HepG2 (cell line): Measurements from ENCODE around the gene GRAMD1A. TPM values are rescaled to one million over a fixed set of nuclear protein-coding genes. Genes with fewer than 3 reads are reported as not detected.
A peak's percentile ranks its signal among the peaks of the same experiment; 100 is the strongest.

Source experiments
- AHDC1 ChIP-seq: sonication (generic); formaldehyde crosslinking; IDR thresholded peaks from 2 replicates; pipeline ENCODE4 v1.5.1; 2020; ENCODE audit warnings: mild to moderate bottlenecking, missing genetic modification reagents, borderline replicate concordance
- ATF7-NPFF ChIP-seq: sonication (generic); formaldehyde crosslinking; IDR thresholded peaks from 2 replicates; pipeline ENCODE4 v1.8.1; 2023; ENCODE audit warnings: mild to moderate bottlenecking, low read depth, missing genetic modification reagents, moderate library complexity
- CBX5 ChIP-seq: sonication (generic); formaldehyde crosslinking; IDR thresholded peaks from 2 replicates; pipeline ENCODE4 v1.4.0; 2020; ENCODE audit warnings: missing genetic modification reagents, borderline replicate concordance
- EZH2 ChIP-seq: conservative IDR thresholded peaks from 2 replicates; pipeline ENCODE4 v1.6.1; 2012; ENCODE audit warnings: mild to moderate bottlenecking, low read depth, low read length, moderate library complexity
- HMG20A ChIP-seq: IDR thresholded peaks from 2 replicates; pipeline ENCODE4 v1.6.1; 2016; ENCODE audit warnings: borderline replicate concordance
- LRRFIP1 ChIP-seq: sonication (generic); formaldehyde crosslinking; conservative IDR thresholded peaks from 2 replicates; pipeline ENCODE4 v1.4.0; 2020; ENCODE audit warnings: missing genetic modification reagents
- NFE2L1 ChIP-seq: sonication (generic); formaldehyde crosslinking; IDR thresholded peaks from 2 replicates; pipeline ENCODE4 v1.4.0; 2020; ENCODE audit warnings: missing genetic modification reagents, mild to moderate bottlenecking, borderline replicate concordance
- ZFYVE20 ChIP-seq: sonication (generic); formaldehyde crosslinking; IDR thresholded peaks from 2 replicates; pipeline ENCODE4 v1.8.0; 2023; ENCODE audit warnings: low read depth, mild to moderate bottlenecking, moderate library complexity, missing genetic modification reagents, borderline replicate concordance
- ZNF296 ChIP-seq: sonication (generic); formaldehyde crosslinking; conservative IDR thresholded peaks from 2 replicates; pipeline ENCODE4 v1.5.0; 2020; ENCODE audit warnings: mild to moderate bottlenecking, missing genetic modification reagents
- polyA plus RNA-seq, 8 experiments: library from polyadenylated mRNA; depleted of rRNA in 3 of 8; stranded (reverse) in 7 of 8; unstranded in 1 of 8; fragments of >200 nt; fragmentation: Illumina TruSeq in 4 of 8; extraction: Trizol in 4 of 8; gene quantifications; 2 replicates each; pipeline versions ENCODE4 v1.2.1 to v1.2.3, GENCODE V29; 2011 to 2016; ENCODE audit warnings: low read depth in 4 of 8, missing spikeins in 1 of 8, mixed read lengths in 1 of 8; ENCODE audit not compliant: insufficient read depth in 1 of 8
- total RNA-seq, 5 experiments: library from RNA; depleted of rRNA; stranded (reverse); fragments of >200 nt; fragmentation: Illumina TruSeq; extraction: Trizol; gene quantifications; 2 replicates each; pipeline ENCODE4 v1.2.3, GENCODE V29; 2016; ENCODE audit warnings: low read depth in 1 of 5
- TF ChIP-seq, protein P1 (sequence below): sonication (generic); formaldehyde crosslinking; IDR thresholded peaks from 2 replicates; pipeline ENCODE4 v1.4.0; 2020; ENCODE audit warnings: missing genetic modification reagents, borderline replicate concordance
- TF ChIP-seq, protein P2 (sequence below): sonication (generic); formaldehyde crosslinking; IDR thresholded peaks from 2 replicates; pipeline ENCODE4 v1.4.0; 2020; ENCODE audit warnings: missing genetic modification reagents

The GRAMD1A gene
- total and polyA plus RNA-seq, 2 of the 13 experiments (the other 11 are each of a cell fraction or from before 2014, with no cell fraction given), result 14.7 to 181 TPM

DNA sequence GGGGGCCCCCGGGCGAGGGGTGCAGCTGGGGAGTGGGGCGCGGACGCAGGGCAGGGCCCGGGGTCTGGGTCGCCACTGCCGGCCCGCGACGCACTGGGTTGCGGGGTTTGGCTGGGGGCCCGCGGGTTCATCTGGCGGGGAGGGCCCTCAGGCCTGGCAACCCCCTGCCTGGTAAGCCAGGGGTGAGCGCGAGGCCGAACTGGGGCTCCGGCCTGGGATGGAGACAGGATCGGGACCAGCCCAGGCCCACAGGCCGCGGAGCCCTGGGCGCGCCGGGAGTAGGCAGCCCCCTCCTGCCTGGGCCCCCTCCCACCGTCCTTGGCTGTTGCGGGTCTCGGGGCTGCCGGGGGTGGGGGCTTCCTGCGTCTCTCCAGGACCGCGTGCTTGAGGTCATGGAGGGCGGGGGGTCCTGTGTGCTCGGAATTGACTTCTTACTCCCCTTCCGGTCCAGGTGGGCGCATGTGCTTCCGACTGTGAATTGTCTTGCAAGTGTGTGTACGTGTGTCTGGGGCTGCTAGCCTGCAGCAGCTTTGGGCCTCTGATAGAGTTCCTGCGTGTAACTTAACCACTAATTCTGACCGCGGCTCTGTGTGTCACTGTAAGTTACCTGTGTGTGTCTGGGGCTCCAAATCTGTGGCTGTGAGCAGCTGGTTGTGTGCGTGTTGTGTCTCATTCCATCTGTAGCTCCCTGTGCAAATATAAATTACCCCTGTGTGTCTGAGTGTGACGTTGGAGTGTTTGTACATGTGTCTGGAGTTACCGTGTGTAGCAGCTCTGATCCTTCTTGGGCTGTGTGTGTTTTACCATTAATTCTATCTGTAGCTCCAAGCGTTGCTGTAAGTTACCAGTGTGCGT is 751 bp downstream of the GRAMD1A start (continued):
- TF ChIP-seq LRRFIP1 (CRISPR knock-in tag), result no peak
- TF ChIP-seq ZFYVE20, result no peak
- TF ChIP-seq, protein P1, sequence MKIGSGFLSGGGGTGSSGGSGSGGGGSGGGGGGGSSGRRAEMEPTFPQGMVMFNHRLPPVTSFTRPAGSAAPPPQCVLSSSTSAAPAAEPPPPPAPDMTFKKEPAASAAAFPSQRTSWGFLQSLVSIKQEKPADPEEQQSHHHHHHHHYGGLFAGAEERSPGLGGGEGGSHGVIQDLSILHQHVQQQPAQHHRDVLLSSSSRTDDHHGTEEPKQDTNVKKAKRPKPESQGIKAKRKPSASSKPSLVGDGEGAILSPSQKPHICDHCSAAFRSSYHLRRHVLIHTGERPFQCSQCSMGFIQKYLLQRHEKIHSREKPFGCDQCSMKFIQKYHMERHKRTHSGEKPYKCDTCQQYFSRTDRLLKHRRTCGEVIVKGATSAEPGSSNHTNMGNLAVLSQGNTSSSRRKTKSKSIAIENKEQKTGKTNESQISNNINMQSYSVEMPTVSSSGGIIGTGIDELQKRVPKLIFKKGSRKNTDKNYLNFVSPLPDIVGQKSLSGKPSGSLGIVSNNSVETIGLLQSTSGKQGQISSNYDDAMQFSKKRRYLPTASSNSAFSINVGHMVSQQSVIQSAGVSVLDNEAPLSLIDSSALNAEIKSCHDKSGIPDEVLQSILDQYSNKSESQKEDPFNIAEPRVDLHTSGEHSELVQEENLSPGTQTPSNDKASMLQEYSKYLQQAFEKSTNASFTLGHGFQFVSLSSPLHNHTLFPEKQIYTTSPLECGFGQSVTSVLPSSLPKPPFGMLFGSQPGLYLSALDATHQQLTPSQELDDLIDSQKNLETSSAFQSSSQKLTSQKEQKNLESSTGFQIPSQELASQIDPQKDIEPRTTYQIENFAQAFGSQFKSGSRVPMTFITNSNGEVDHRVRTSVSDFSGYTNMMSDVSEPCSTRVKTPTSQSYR (CRISPR knock-in tag), result peak; percentile 12; the same call in 1 of the 2 replicates
- TF ChIP-seq ATF7-NPFF (CRISPR knock-in tag), result no peak
- TF ChIP-seq AHDC1 (CRISPR knock-in tag), result no peak
- TF ChIP-seq HMG20A (CRISPR knock-in tag), result no peak
- TF ChIP-seq ZNF296 (CRISPR knock-in tag), result 0 out of 2 replicates have a peak, but pooled peaks have one; percentile 38
- 0 out of 2 replicates have a peak, but pooled peaks have one; percentile 8 for TF ChIP-seq CBX5
- TF ChIP-seq, protein P2, sequence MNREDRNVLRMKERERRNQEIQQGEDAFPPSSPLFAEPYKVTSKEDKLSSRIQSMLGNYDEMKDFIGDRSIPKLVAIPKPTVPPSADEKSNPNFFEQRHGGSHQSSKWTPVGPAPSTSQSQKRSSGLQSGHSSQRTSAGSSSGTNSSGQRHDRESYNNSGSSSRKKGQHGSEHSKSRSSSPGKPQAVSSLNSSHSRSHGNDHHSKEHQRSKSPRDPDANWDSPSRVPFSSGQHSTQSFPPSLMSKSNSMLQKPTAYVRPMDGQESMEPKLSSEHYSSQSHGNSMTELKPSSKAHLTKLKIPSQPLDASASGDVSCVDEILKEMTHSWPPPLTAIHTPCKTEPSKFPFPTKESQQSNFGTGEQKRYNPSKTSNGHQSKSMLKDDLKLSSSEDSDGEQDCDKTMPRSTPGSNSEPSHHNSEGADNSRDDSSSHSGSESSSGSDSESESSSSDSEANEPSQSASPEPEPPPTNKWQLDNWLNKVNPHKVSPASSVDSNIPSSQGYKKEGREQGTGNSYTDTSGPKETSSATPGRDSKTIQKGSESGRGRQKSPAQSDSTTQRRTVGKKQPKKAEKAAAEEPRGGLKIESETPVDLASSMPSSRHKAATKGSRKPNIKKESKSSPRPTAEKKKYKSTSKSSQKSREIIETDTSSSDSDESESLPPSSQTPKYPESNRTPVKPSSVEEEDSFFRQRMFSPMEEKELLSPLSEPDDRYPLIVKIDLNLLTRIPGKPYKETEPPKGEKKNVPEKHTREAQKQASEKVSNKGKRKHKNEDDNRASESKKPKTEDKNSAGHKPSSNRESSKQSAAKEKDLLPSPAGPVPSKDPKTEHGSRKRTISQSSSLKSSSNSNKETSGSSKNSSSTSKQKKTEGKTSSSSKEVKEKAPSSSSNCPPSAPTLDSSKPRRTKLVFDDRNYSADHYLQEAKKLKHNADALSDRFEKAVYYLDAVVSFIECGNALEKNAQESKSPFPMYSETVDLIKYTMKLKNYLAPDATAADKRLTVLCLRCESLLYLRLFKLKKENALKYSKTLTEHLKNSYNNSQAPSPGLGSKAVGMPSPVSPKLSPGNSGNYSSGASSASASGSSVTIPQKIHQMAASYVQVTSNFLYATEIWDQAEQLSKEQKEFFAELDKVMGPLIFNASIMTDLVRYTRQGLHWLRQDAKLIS, result no peak
- TF ChIP-seq NFE2L1 (CRISPR knock-in tag), result no peak
- no peak for TF ChIP-seq EZH2
